Measurements from ENCODE around the gene YJU2. TPM values are rescaled to one million over a fixed set of nuclear protein-coding genes. Genes with fewer than 3 reads are reported as not detected.

The YJU2 gene
- total and polyA plus RNA-seq, 11 donors: 7.6 to 26.7 (median 12.7) TPM

GRCh38 chr19:4300589-4300988 lies 53.7 kb downstream of the YJU2 start:
- peaks cover 0 to 6% (median 0%) of the 10 kb centered on the region in 12 donors for H3K4me1 ChIP-seq
- H3K4me3 ChIP-seq: no peak overlapping the region
- no peak overlapping the region for H3K27ac ChIP-seq
- H3K36me3 ChIP-seq: no peaks in the 10 kb centered on the region
- no peaks in the 10 kb centered on the region for H3K9me3 ChIP-seq
- intact Hi-C loops (cut with DNase I): no loop called here
- TF ChIP-seq CTCF (IDR thresholded peaks at IDR 0.05): no peak
- 89 to 93% (median 90%) methylated on average over 3 of the region's 3 CpGs for WGBS, 4 donors
- ATAC-seq (no peak), DNase-seq (no peak)
- H3K27me3 ChIP-seq: peaks cover 0 to 30% (median 14%) of the 10 kb centered on the region in 9 donors

GRCh38 chr19:4301590-4302242 lies 54.8 kb downstream of the YJU2 start:
- intact Hi-C loops (cut with DNase I): no loop called here
- TF ChIP-seq POLR2A (IDR thresholded peaks at IDR 0.05) (no peak), CTCF (IDR thresholded peaks at IDR 0.05) (no peak)
- Histone ChIP-seq H3K27me3 (peaks cover 0 to 22% (median 10%) of the 10 kb centered on the region in 9 donors), H3K36me3 (no peaks in the 10 kb centered on the region), H3K4me1 (peaks cover 0 to 6% (median 0%) of the 10 kb centered on the region in 12 donors), H3K9me3 (no peaks in the 10 kb centered on the region), H3K4me3 (no peak overlapping the region), H3K27ac (no peak overlapping the region)
- ATAC-seq (no peak), DNase-seq (no peak)
- WGBS, 4 donors: 57 to 63% (median 60%) methylated on average over 13 of the region's 13 CpGs

GRCh38 chr19:4302243-4302640 lies 55.4 kb downstream of the YJU2 start, which contains the start of gene TMIGD2:
Gene TMIGD2, minus strand, starts transcription at chr19:4302389. Its CDS starts 4 bp downstream, at chr19:4302385.
- ATAC-seq (no peak), DNase-seq (no peak)
- H3K27me3 ChIP-seq: peaks cover 0 to 20% (median 10%) of the 10 kb centered on the region in 9 donors
- no peaks in the 10 kb centered on the region for H3K9me3 ChIP-seq
- H3K36me3 ChIP-seq: no peaks in the 10 kb centered on the region
- no peak within 1 kb of the TSS for H3K4me3 ChIP-seq
- 49 to 54% (median 52%) methylated on average over 6 to 8 of the region's 8 CpGs for WGBS, 4 donors
- TF ChIP-seq POLR2A (IDR thresholded peaks at IDR 0.05): no peak
- TF ChIP-seq CTCF (IDR thresholded peaks at IDR 0.05): no peak
- peaks cover 0 to 6% (median 0%) of the 10 kb centered on the region in 12 donors for H3K4me1 ChIP-seq
- H3K27ac ChIP-seq: no peak within 1 kb of the TSS
- intact Hi-C loops (cut with DNase I): no loop called here

GRCh38 chr19:4303819-4304537 lies 57.1 kb downstream of the YJU2 start:
- intact Hi-C loops (cut with DNase I): no loop called here
- TF ChIP-seq POLR2A (IDR thresholded peaks at IDR 0.05) (no peak), CTCF (IDR thresholded peaks at IDR 0.05) (no peak)
- ATAC-seq: no peak
- no peak for DNase-seq
- WGBS, 4 donors: 47 to 56% (median 53%) methylated on average over 11 to 18 of the region's 18 CpGs
- peaks cover 0 to 20% (median 10%) of the 10 kb centered on the region in 9 donors for H3K27me3 ChIP-seq
- no peaks in the 10 kb centered on the region for H3K9me3 ChIP-seq
- H3K4me1 ChIP-seq: peaks cover 0 to 6% (median 0%) of the 10 kb centered on the region in 12 donors
- H3K27ac ChIP-seq: no peak overlapping the region
- H3K4me3 ChIP-seq: peak overlapping the region in 4 of 12 donors; percentile 20 to 40 (median 30)
- H3K36me3 ChIP-seq: no peaks in the 10 kb centered on the region
